Testis (tissue), 3 donors: ENCODE data around the gene EPHB1. TPM values are rescaled to one million over a fixed set of nuclear protein-coding genes. Genes with fewer than 3 reads are reported as not detected.
"Not testable (repeated sequence)": the region's sequence is repeated elsewhere in the genome, so short reads cannot be mapped to it uniquely, and the experiment has no call there.

Experiments used
- DNase-seq: peaks from one replicate; pipeline ENCODE4 v3.0.0-alpha.2; 2019
- H3K27ac ChIP-seq, 2 donors: fragments of 200-600 bp; sonication (generic); one replicate each; pipeline ENCODE4 v1.5.1; 2019
- H3K27me3 ChIP-seq: fragments of 200-600 bp; sonication (generic); one replicate; pipeline ENCODE4 v1.5.1; 2019
- H3K36me3 ChIP-seq: fragments of 200-600 bp; sonication (generic); one replicate; pipeline ENCODE4 v1.5.1; 2017; ENCODE audit warnings: low read depth; ENCODE audit errors: missing control alignments
- H3K4me1 ChIP-seq: fragments of 200-600 bp; sonication (generic); one replicate; pipeline ENCODE4 v1.5.1; 2019
- H3K4me3 ChIP-seq, 2 donors: fragments of 200-600 bp; sonication (generic); one replicate each; pipeline ENCODE4 v1.5.1; 2017 to 2019
- H3K9me3 ChIP-seq: fragments of 200-600 bp; sonication (generic); one replicate; pipeline ENCODE4 v1.5.1; 2017
- POLR2A ChIP-seq: fragments of 450-650 bp; IDR thresholded peaks from one replicate; pipeline ENCODE4 v1.6.1; 2017; ENCODE audit warnings: antibody characterized with exemption, mild to moderate bottlenecking, moderate library complexity
- WGBS, 2 donors: methylation state at CpG; one replicate each; pipeline ENCODE4 v1.1.5; 2018; 5-methylcytosine and 5-hydroxymethylcytosine counted together
- intact Hi-C: fragments of 100-400 bp; cut with DNase I; formaldehyde crosslinking; loops from one replicate; pipeline ENCODE4 v1.15.1; 2023; ENCODE audit warnings: low total_unique reads
- polyA plus RNA-seq: library from polyadenylated mRNA; stranded (reverse); fragments of 350-450 nt; fragmentation: Illumina TruSeq; extraction: RNeasy Lipid Tissue Mini Kit (QIAGEN cat#74804); gene quantifications from one replicate; pipeline ENCODE4 v1.2.3, GENCODE V29; 2014; ENCODE audit warnings: low read depth, low replicate concordance; ENCODE audit not compliant: insufficient read depth
- total RNA-seq, 2 donors: library from RNA; depleted of rRNA; stranded (reverse); fragments of >200 nt; gene quantifications; one replicate each; pipeline ENCODE4 v1.2.3, GENCODE V29; 2016
- TF ChIP-seq, protein P1 (sequence below), 3 experiments: fragments of 450-650 bp in 2 of 3; fragments of 200-600 bp in 1 of 3; sonication (generic) in 1 of 3; IDR thresholded peaks; one replicate each; pipeline ENCODE4 v1.5.1; 2016 to 2019; ENCODE audit warnings: antibody characterized with exemption in 3 of 3, mild to moderate bottlenecking in 2 of 3, moderate library complexity in 1 of 3

Gene EPHB1
- total and polyA plus RNA-seq, 3 donors from 2014 or later = 20.8 to 37.1 (median 31.3) TPM

DNA sequence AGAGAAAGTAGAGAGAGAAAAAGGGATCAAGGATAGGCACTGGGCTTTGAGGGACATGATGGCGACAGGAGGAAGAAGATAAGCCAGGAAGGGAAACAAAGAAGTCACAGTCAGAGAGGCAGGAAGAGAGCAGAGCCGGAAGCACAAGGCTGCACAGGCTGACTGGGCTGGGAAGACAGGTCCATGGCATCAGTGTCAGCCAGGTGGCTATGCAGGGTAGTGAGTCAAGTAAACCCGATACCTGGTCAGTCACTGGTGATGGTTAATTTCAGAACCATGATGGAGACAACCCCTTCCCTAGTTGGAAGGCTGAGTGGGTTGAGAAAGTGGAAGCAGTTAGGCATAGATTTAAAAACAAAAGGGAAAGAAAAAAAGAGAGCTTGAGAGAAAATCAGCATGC lies 203.8 kb downstream of the EPHB1 start:
- Histone ChIP-seq H3K9me3 (no peaks in the 10 kb centered on the region), H3K4me1 (no peaks in the 10 kb centered on the region), H3K27me3 (no peaks in the 10 kb centered on the region), H3K36me3 (no peaks in the 10 kb centered on the region), H3K4me3 (no peak overlapping the region), H3K27ac (no peak overlapping the region)
- no peak for DNase-seq
- 64 to 72% methylated on average over 3 of the region's 3 CpGs for WGBS, 2 donors
- intact Hi-C loops = no loop called here
- TF ChIP-seq POLR2A = no peak
- TF ChIP-seq, protein P1, sequence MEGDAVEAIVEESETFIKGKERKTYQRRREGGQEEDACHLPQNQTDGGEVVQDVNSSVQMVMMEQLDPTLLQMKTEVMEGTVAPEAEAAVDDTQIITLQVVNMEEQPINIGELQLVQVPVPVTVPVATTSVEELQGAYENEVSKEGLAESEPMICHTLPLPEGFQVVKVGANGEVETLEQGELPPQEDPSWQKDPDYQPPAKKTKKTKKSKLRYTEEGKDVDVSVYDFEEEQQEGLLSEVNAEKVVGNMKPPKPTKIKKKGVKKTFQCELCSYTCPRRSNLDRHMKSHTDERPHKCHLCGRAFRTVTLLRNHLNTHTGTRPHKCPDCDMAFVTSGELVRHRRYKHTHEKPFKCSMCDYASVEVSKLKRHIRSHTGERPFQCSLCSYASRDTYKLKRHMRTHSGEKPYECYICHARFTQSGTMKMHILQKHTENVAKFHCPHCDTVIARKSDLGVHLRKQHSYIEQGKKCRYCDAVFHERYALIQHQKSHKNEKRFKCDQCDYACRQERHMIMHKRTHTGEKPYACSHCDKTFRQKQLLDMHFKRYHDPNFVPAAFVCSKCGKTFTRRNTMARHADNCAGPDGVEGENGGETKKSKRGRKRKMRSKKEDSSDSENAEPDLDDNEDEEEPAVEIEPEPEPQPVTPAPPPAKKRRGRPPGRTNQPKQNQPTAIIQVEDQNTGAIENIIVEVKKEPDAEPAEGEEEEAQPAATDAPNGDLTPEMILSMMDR (IDR thresholded peaks at IDR 0.05) = no peak

DNA sequence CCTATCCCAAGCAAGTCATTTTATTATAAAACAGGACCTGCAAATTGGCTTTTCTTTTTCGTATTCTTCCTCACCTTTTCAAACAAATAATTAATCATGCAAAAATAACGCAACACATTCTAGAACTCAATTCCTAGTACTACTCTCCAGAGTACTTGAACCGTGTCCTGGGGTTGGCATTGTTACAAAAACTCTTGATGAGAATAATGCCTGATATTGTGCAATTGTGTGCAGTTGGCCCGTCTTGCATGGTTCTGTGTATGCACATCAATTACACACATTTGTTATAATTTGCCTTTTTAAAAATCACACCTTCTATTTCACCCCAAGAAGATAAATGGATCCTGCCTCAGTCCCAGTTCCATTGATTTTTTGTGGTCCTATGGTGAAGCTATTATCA lies 205.4 kb downstream of the EPHB1 start:
- Histone ChIP-seq H3K4me3 (no peak overlapping the region), H3K4me1 (no peaks in the 10 kb centered on the region), H3K36me3 (no peaks in the 10 kb centered on the region), H3K27me3 (no peaks in the 10 kb centered on the region), H3K9me3 (no peaks in the 10 kb centered on the region), H3K27ac (no peak overlapping the region)
- intact Hi-C loops = no loop called here
- WGBS, 2 donors = 82 to 87% methylated on average over 4 of the region's 4 CpGs
- DNase-seq = no peak
- no peak for TF ChIP-seq POLR2A
- TF ChIP-seq, protein P1 (IDR thresholded peaks at IDR 0.05) = no peak

DNA sequence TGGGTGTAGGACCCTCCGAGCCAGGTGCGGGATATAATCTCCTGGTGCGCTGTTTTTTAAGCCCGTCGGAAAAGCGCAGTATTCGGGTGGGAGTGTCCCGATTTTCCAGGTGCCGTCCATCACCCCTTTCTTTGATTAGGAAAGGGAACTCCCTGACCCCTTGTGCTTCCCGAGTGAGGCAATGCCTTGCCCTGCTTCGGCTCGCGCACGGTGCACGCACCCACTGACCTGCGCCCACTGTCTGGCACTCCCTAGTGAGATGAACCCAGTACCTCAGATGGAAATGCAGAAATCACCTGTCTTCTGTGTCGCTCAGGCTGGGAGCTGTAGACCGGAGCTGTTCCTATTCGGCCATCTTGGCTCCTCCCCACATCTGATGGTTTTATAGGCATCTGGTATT lies 210.6 kb downstream of the EPHB1 start:
- intact Hi-C loops, H3K27ac ChIP-seq, H3K36me3 ChIP-seq, H3K9me3 ChIP-seq, H3K4me1 ChIP-seq, DNase-seq, H3K4me3 ChIP-seq, H3K27me3 ChIP-seq: not testable (repeated sequence)
- WGBS, 2 donors = 97 to 99% methylated on average over 19 of the region's 19 CpGs

DNA sequence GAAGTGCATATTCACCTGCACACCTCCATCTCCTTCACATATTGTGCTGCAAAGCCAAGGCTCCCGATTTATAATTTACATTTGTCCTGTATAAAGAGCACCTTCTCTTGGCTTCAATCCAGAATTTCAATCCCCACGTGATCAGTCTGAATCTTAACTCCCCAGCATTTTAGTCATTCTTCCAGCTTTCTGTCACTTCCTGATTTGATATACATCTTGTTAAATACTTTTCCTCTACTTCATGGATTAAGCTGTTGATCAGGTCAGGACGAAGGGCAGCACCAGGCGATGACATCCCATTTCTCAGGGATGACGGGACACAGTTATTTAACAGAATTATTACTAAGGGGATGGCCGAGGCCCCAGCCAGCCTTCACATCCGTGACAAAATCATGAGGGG lies 212.5 kb downstream of the EPHB1 start:
- peaks cover 3% of the 10 kb centered on the region for H3K4me1 ChIP-seq
- H3K4me3 ChIP-seq = no peak overlapping the region
- no peaks in the 10 kb centered on the region for H3K9me3 ChIP-seq
- H3K27ac ChIP-seq = no peak overlapping the region
- no peaks in the 10 kb centered on the region for H3K36me3 ChIP-seq
- no peak for DNase-seq
- intact Hi-C loops = no loop called here
- no peak for TF ChIP-seq POLR2A
- TF ChIP-seq, protein P1 (IDR thresholded peaks at IDR 0.05) = no peak
- H3K27me3 ChIP-seq = no peaks in the 10 kb centered on the region
- whole genome bisulfite sequencing, 2 donors = 56 to 59% methylated on average over 7 of the region's 7 CpGs

DNA sequence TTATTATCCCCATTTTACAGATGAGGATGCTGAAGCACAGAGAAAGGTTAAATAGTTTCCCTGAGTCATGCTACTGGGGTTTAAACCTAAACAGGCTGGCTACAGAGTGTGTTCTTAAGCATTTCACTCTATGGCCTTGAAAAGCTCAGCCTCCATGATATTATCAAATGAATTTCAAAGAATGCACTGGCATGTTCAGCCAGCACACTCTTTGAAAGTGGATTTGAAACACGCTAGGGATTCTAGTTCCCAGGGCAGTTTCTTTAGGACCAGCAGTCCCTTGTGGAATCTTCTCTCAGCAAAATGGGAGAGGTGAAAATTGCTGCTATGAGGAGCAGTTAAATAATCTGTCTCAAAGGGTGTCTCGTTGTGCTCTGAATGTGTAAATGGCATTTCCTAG lies 213.3 kb downstream of the EPHB1 start:
- H3K9me3 ChIP-seq = no peaks in the 10 kb centered on the region
- no peak for DNase-seq
- no peaks in the 10 kb centered on the region for H3K36me3 ChIP-seq
- 59 to 63% methylated on average over 2 of the region's 2 CpGs for WGBS, 2 donors
- H3K4me3 ChIP-seq = no peak overlapping the region
- no peak for TF ChIP-seq POLR2A
- TF ChIP-seq, protein P1 (IDR thresholded peaks at IDR 0.05) = no peak
- H3K27me3 ChIP-seq = no peaks in the 10 kb centered on the region
- no peak overlapping the region for H3K27ac ChIP-seq
- intact Hi-C loops = no loop called here
- peaks cover 3% of the 10 kb centered on the region for H3K4me1 ChIP-seq
